LNCaP clone FGC (cell line): ENCODE measurements around the gene COMMD4.

Experiments
- DNase-seq: peaks from one replicate; pipeline ENCODE4 v3.0.0-alpha.2; 2011; ENCODE audit warnings: low read depth
- H3K4me3 ChIP-seq: 2 replicates; pipeline ENCODE4 v1.5.1; 2011; ENCODE audit warnings: mild to moderate bottlenecking, low read depth, low read length, control low read depth
- CTCF ChIP-seq: IDR thresholded peaks from 2 replicates; pipeline ENCODE4 v1.5.1; 2012; ENCODE audit warnings: mild to moderate bottlenecking; ENCODE audit not compliant: control insufficient read depth, insufficient read depth; ENCODE audit errors: extremely low read depth

Gene COMMD4

GRCh38 chr15:75359537-75360250 lies 23.8 kb downstream of the COMMD4 start:
- no peak overlapping the region for H3K4me3 ChIP-seq
- DNase-seq: no peak
- TF ChIP-seq CTCF: no peak

- TF ChIP-seq CTCF: no peak
- no peak for DNase-seq
- no peak overlapping the region for H3K4me3 ChIP-seq
These were observed 24.5 kb downstream of the COMMD4 start for GRCh38 chr15:75360391-75360790.

- DNase-seq: no peak
- TF ChIP-seq CTCF: no peak
These were observed 25.0 kb downstream of the COMMD4 start for GRCh38 chr15:75360856-75361255.

GRCh38 chr15:75361361-75361988 lies 25.6 kb downstream of the COMMD4 start:
- TF ChIP-seq CTCF: no peak
- no peak for DNase-seq
- no peak overlapping the region for H3K4me3 ChIP-seq

More at GRCh38 chr15:75360856-75361255, 25.0 kb downstream of the COMMD4 start:
- no peak overlapping the region for H3K4me3 ChIP-seq

- H3K4me3 ChIP-seq: no peak overlapping the region
- no peak for TF ChIP-seq CTCF
- no peak for DNase-seq
These were observed 26.3 kb downstream of the COMMD4 start for GRCh38 chr15:75361989-75362641.

- DNase-seq: no peak
- TF ChIP-seq CTCF: no peak
These were observed 26.9 kb downstream of the COMMD4 start for GRCh38 chr15:75362642-75363249.

More at GRCh38 chr15:75362642-75363249, 26.9 kb downstream of the COMMD4 start:
- no peak overlapping the region for H3K4me3 ChIP-seq
